ENCODE results near the gene UBA7. TPM values are rescaled to one million over a fixed set of nuclear protein-coding genes. Genes with fewer than 3 reads are reported as not detected.

Gene UBA7
- total and polyA plus RNA-seq, 2 of the 8 experiments (the other 6 are each of a cell fraction or from before 2014, with no cell fraction given): 0.34 to 0.65 TPM

GRCh38 chr3:49859576-49860305 is 46.0 kb upstream of the UBA7 start (continued):
- TF ChIP-seq HDAC2 (IDR thresholded peaks at IDR 0.05; ENCODE audit: borderline replicate concordance in 1 of 2, low read depth in 2 of 2, low read length in 2 of 2) (no peak), EP300 (IDR thresholded peaks at IDR 0.05; ENCODE audit: borderline replicate concordance in 1 of 2, low read depth in 2 of 2, low read length in 2 of 2) (no peak), SIN3A (conservative IDR thresholded peaks at IDR 0.05 in 1 of 2, IDR thresholded peaks at IDR 0.05 in 1 of 2; ENCODE audit: low read depth in 1 of 2, low read length in 2 of 2) (no peak), CBX8 (IDR thresholded peaks at IDR 0.05; ENCODE audit: borderline replicate concordance, low read depth, low read length) (no peak), SP2 (IDR thresholded peaks at IDR 0.05; ENCODE audit: low read length) (no peak), GTF2F1 (IDR thresholded peaks at IDR 0.05; ENCODE audit: borderline replicate concordance, low read depth, low read length) (no peak), SIRT6 (IDR thresholded peaks at IDR 0.05; ENCODE audit: low read length) (no peak)
